Ramos (cell line): ENCODE results near the gene SMPD3.

Experiments
- in situ Hi-C: fragments of 300-500 bp; cut with MboI; formaldehyde crosslinking; loops from one replicate; pipeline ENCODE4 v1.14.3; 2022; ENCODE audit warnings: low sequenced_read_pairs; ENCODE audit not compliant: unreplicated experiment

SMPD3 gene

GRCh38 chr16:68374246-68374805 lies 74.0 kb downstream of the SMPD3 start:
- in situ Hi-C loops, result no loop called here

- in situ Hi-C loops, result no loop called here
Measured at GRCh38 chr16:68373528-68374245, 74.6 kb downstream of the SMPD3 start.

- in situ Hi-C loops, result no loop called here
Measured at GRCh38 chr16:68372806-68373205, 75.5 kb downstream of the SMPD3 start.

GRCh38 chr16:68372381-68372720 lies 76.0 kb downstream of the SMPD3 start:
- in situ Hi-C loops, result no loop called here

GRCh38 chr16:68371706-68372380 lies 76.5 kb downstream of the SMPD3 start:
- in situ Hi-C loops, result no loop called here

GRCh38 chr16:68371276-68371651 lies 77.0 kb downstream of the SMPD3 start:
- in situ Hi-C loops, result no loop called here

GRCh38 chr16:68370581-68371275 lies 77.6 kb downstream of the SMPD3 start:
- in situ Hi-C loops, result no loop called here

- in situ Hi-C loops, result no loop called here
Measured at GRCh38 chr16:68369697-68370580, 78.4 kb downstream of the SMPD3 start.

- in situ Hi-C loops, result no loop called here
Measured at GRCh38 chr16:68369168-68369567, 79.1 kb downstream of the SMPD3 start.

GRCh38 chr16:68368301-68368888 lies 79.9 kb downstream of the SMPD3 start:
- in situ Hi-C loops, result no loop called here

- in situ Hi-C loops, result no loop called here
Measured at GRCh38 chr16:68367891-68368290, 80.4 kb downstream of the SMPD3 start.

- in situ Hi-C loops, result no loop called here
Measured at GRCh38 chr16:68367440-68367839, 80.9 kb downstream of the SMPD3 start.

- in situ Hi-C loops, result no loop called here
Measured at GRCh38 chr16:68367030-68367429, 81.3 kb downstream of the SMPD3 start.

GRCh38 chr16:68366062-68366461 lies 82.2 kb downstream of the SMPD3 start:
- in situ Hi-C loops, result no loop called here

- in situ Hi-C loops, result no loop called here
Measured at GRCh38 chr16:68365167-68365817, 83.0 kb downstream of the SMPD3 start.

GRCh38 chr16:68364561-68364998 lies 83.7 kb downstream of the SMPD3 start:
- in situ Hi-C loops, result no loop called here

GRCh38 chr16:68363658-68364521 lies 84.4 kb downstream of the SMPD3 start:
- in situ Hi-C loops, result no loop called here

GRCh38 chr16:68362947-68363657 lies 85.2 kb downstream of the SMPD3 start:
- in situ Hi-C loops, result no loop called here
